IMR-90 (cell line): ENCODE results near the gene SHISA6. TPM values are rescaled to one million over a fixed set of nuclear protein-coding genes. Genes with fewer than 3 reads are reported as not detected.

Source experiments
- ATAC-seq: fragments of 200-7000 bp; cut with Tn5 transposase; 2 replicates; pipeline ENCODE4 v1.9.1; 2020; ENCODE audit warnings: low read depth, mild to moderate bottlenecking, moderate library complexity
- BruUV-seq: library from RNA; stranded (reverse); fragments of 400-500 nt; replicated peaks from 2 replicates; lab custom pipeline; 2021; lab: Mats Ljungman, UMichigan
- CTCF ChIA-PET: fragments of 300-600 bp; formaldehyde crosslinking; extraction: SDS; loops from one replicate; lab custom pipeline; 2021; ENCODE audit warnings: antibody characterized with exemption; lab: Yijun Ruan, JAX
- POLR2A ChIA-PET: fragments of 300-600 bp; sonication (Branson Sonifier 250); formaldehyde crosslinking; loops from one replicate; lab custom pipeline; 2022; ENCODE audit warnings: antibody characterized with exemption; ENCODE audit not compliant: unreplicated experiment; lab: Charles Lee
- DNase-seq: peaks from one replicate; pipeline ENCODE4 v3.0.0; 2013
- H2AFZ ChIP-seq: replicated peaks from 2 replicates; pipeline ENCODE3; 2013; ENCODE audit warnings: low read length, mild to moderate bottlenecking; ENCODE audit not compliant: poor library complexity
- H2AK5ac ChIP-seq: 2 replicates; pipeline ENCODE4 v1.6.1; 2013; ENCODE audit warnings: low read depth, low read length, inconsistent platforms
- H2AK9ac ChIP-seq: replicated peaks from 2 replicates; pipeline ENCODE3; 2013; ENCODE audit warnings: mild to moderate bottlenecking, low read depth, low read length, moderate library complexity; ENCODE audit not compliant: poor library complexity
- H2BK120ac ChIP-seq: 2 replicates; pipeline ENCODE4 v1.6.1; 2013; ENCODE audit warnings: low read depth, low read length, inconsistent platforms
- H2BK15ac ChIP-seq: 3 replicates; pipeline ENCODE4 v1.6.1; 2013; ENCODE audit warnings: low read depth, low read length, inconsistent platforms
- H2BK20ac ChIP-seq: 2 replicates; pipeline ENCODE4 v1.6.1; 2013; ENCODE audit warnings: low read depth, mild to moderate bottlenecking, inconsistent platforms, low read length, moderate library complexity
- H2BK5ac ChIP-seq: 2 replicates; pipeline ENCODE4 v1.6.1; 2013; ENCODE audit warnings: mild to moderate bottlenecking, low read depth, low read length, inconsistent platforms; ENCODE audit not compliant: poor library complexity, severe bottlenecking
- H3K14ac ChIP-seq: replicated peaks from 2 replicates; pipeline ENCODE4 v1.6.1; 2013; ENCODE audit warnings: low read depth, low read length, inconsistent platforms
- H3K18ac ChIP-seq: 2 replicates; pipeline ENCODE4 v1.6.1; 2013; ENCODE audit warnings: low read depth, low read length, control low read depth
- H3K23ac ChIP-seq: 2 replicates; pipeline ENCODE4 v1.6.1; 2013; ENCODE audit warnings: low read depth, low read length, inconsistent platforms
- H3K27ac ChIP-seq: 2 replicates; pipeline ENCODE4 v1.5.1; 2013; ENCODE audit warnings: mild to moderate bottlenecking, control low read depth, low read length; ENCODE audit not compliant: insufficient read depth
- H3K27me3 ChIP-seq: 2 replicates; pipeline ENCODE4 v1.6.1; 2013; ENCODE audit warnings: low read length; ENCODE audit not compliant: control insufficient read depth, insufficient read depth
- H3K36me3 ChIP-seq: 2 replicates; pipeline ENCODE4 v1.6.1; 2013; ENCODE audit warnings: low read length, mixed read lengths; ENCODE audit not compliant: control insufficient read depth, insufficient read depth
- H3K4ac ChIP-seq: 2 replicates; pipeline ENCODE4 v1.6.1; 2013; ENCODE audit warnings: low read depth, low read length, inconsistent platforms
- H3K4me1 ChIP-seq: 2 replicates; pipeline ENCODE4 v1.6.1; 2013; ENCODE audit warnings: low read length, mixed read lengths; ENCODE audit not compliant: control insufficient read depth, insufficient read depth
- H3K4me2 ChIP-seq: 2 replicates; pipeline ENCODE4 v1.6.1; 2013; ENCODE audit warnings: low read depth, mild to moderate bottlenecking, control low read depth, low read length, moderate library complexity
- H3K4me3 ChIP-seq: 2 replicates; pipeline ENCODE4 v1.5.1; 2013; ENCODE audit warnings: low read depth, mild to moderate bottlenecking, control low read depth, low read length, moderate library complexity; ENCODE audit not compliant: insufficient read depth
- H3K56ac ChIP-seq: 2 replicates; pipeline ENCODE4 v1.6.1; 2013; ENCODE audit warnings: low read length, inconsistent platforms; ENCODE audit not compliant: insufficient read depth; ENCODE audit errors: extremely low read depth
- H3K79me1 ChIP-seq, 2 experiments: 2 replicates each; pipeline ENCODE4 v1.6.1; 2013; ENCODE audit warnings: low read length in 2 of 2, inconsistent platforms in 1 of 2, low read depth in 1 of 2
- H3K9ac ChIP-seq: 2 replicates; pipeline ENCODE4 v1.6.1; 2013; ENCODE audit warnings: low read depth, low read length, control low read depth
- H3K9me1 ChIP-seq: 2 replicates; pipeline ENCODE4 v1.6.1; 2013; ENCODE audit warnings: low read length, inconsistent platforms; ENCODE audit not compliant: insufficient read depth
- H3K9me3 ChIP-seq: 2 replicates; pipeline ENCODE4 v1.6.1; 2013; ENCODE audit warnings: low read length; ENCODE audit not compliant: control insufficient read depth, insufficient read depth
- H4K20me1 ChIP-seq: 2 replicates; pipeline ENCODE4 v1.6.1; 2013; ENCODE audit warnings: low read length, inconsistent platforms; ENCODE audit not compliant: insufficient read depth
- H4K5ac ChIP-seq: 2 replicates; pipeline ENCODE4 v1.6.1; 2013; ENCODE audit warnings: mild to moderate bottlenecking, low read depth, low read length, control low read depth
- H4K8ac ChIP-seq, 2 experiments: 2 replicates each; pipeline ENCODE4 v1.6.1; 2013; ENCODE audit warnings: low read depth in 2 of 2, low read length in 2 of 2, control low read depth in 1 of 2, inconsistent platforms in 1 of 2
- H4K91ac ChIP-seq: 2 replicates; pipeline ENCODE4 v1.6.1; 2013; ENCODE audit warnings: low read depth, low read length, inconsistent platforms; ENCODE audit not compliant: insufficient read depth
- BHLHE40 ChIP-seq: fragments of 150-350 bp; IDR thresholded peaks from 2 replicates; pipeline ENCODE4 v1.6.1; 2016; ENCODE audit warnings: mild to moderate bottlenecking, low read depth, low read length
- CEBPB ChIP-seq: IDR thresholded peaks from 2 replicates; pipeline ENCODE4 v1.6.1; 2012; ENCODE audit warnings: low read depth, low read length, improper control_type of control experiment
- MAZ ChIP-seq: IDR thresholded peaks from 2 replicates; pipeline ENCODE4 v1.6.1; 2012; ENCODE audit warnings: low read depth, mild to moderate bottlenecking, low read length, improper control_type of control experiment, moderate library complexity, borderline replicate concordance
- MXI1 ChIP-seq: IDR thresholded peaks from 2 replicates; pipeline ENCODE4 v1.6.1; 2012; ENCODE audit warnings: low read depth, mild to moderate bottlenecking, low read length, moderate library complexity, borderline replicate concordance
- NFE2L2 ChIP-seq: fragments of 150-350 bp; IDR thresholded peaks from 2 replicates; pipeline ENCODE4 v1.6.1; 2016; ENCODE audit warnings: low read depth, mild to moderate bottlenecking, low read length
- RFX5 ChIP-seq: IDR thresholded peaks from 2 replicates; pipeline ENCODE4 v1.8.0; 2012; ENCODE audit warnings: low read depth, mild to moderate bottlenecking, low read length, moderate library complexity
- SMC3 ChIP-seq: fragments of 150-350 bp; IDR thresholded peaks from 2 replicates; pipeline ENCODE4 v1.6.1; 2016; ENCODE audit warnings: low read depth, mild to moderate bottlenecking, antibody characterized with exemption, low read length, moderate library complexity
- WGBS, 2 experiments: methylation state at CpG; one replicate each; pipeline versions ENCODE4 v1.1.5 to v1.1.7; 2013; ENCODE audit warnings: missing lambda C conversion rate in 2 of 2; ENCODE audit not compliant: insufficient read length in 1 of 2; ENCODE audit errors: extremely low coverage in 2 of 2; 5-methylcytosine and 5-hydroxymethylcytosine counted together
- dilution Hi-C: fragments of 300-500 bp; cut with HindIII; formaldehyde crosslinking; loops from one replicate; pipeline ENCODE4 v1.14.3; 2018; ENCODE audit warnings: low sequenced_read_pairs; ENCODE audit not compliant: unreplicated experiment
- in situ Hi-C: fragments of 300-500 bp; cut with MboI; formaldehyde crosslinking; loops from 3 replicates; pipeline ENCODE4 v1.14.3; 2019; ENCODE audit warnings: low sequenced_read_pairs, inconsistent platforms, mixed read lengths
- intact Hi-C: fragments of 100-400 bp; cut with micrococcal nuclease; formaldehyde crosslinking; loops from 2 replicates; pipeline ENCODE4 v1.10.0; 2022
- polyA plus RNA-seq, 3 experiments: library from polyadenylated mRNA; depleted of rRNA; stranded (reverse); fragments of >200 nt; gene quantifications; 2 replicates each; pipeline ENCODE4 v1.2.3, GENCODE V29; 2012; ENCODE audit warnings: low replicate concordance in 1 of 3
- total RNA-seq: library from RNA; depleted of rRNA; stranded (reverse); fragments of >200 nt; gene quantifications from 2 replicates; pipeline ENCODE4 v1.2.3, GENCODE V29; 2012
- TF ChIP-seq, protein P1 (sequence below): fragments of 150-350 bp; IDR thresholded peaks from 2 replicates; pipeline ENCODE4 v1.6.1; 2017; ENCODE audit warnings: mild to moderate bottlenecking, antibody characterized with exemption, low read length, low read depth
- TF ChIP-seq, protein P2 (sequence below): fragments of 150-350 bp; IDR thresholded peaks from 2 replicates; pipeline ENCODE4 v1.6.1; 2016; ENCODE audit warnings: low read depth, mild to moderate bottlenecking, low read length, moderate library complexity, borderline replicate concordance
- TF ChIP-seq, protein P3 (sequence below): conservative IDR thresholded peaks from 2 replicates; pipeline ENCODE4 v1.5.1; 2012; ENCODE audit warnings: mild to moderate bottlenecking, low read depth, low read length, improper control_type of control experiment

SHISA6 gene
- total and polyA plus RNA-seq, 2 of the 4 experiments (the other 2 are of a cell fraction): not detected

DNA sequence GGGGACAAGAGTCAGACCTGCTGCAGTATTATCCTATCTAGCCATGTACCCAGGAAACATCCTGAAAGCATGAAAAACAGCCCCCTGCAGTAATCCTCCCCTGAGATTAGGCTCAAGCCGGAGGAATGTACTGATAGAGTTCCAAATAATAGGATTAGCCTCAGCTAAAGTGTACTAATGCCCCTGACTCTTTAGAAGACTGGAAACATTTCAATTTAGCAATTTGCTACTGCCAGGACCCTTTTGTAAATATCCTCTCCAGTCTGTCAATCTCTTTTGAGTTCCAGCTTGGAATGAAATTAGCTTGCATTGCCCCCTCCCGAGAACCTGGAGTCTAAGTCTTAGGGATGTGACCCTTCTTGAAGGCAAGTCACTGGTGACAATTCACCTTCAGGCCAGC is 246.5 kb downstream of the SHISA6 start:
- Histone ChIP-seq H4K5ac (no peak overlapping the region), H2AK9ac (no peak overlapping the region), H3K9me3 (peaks cover 24% of the 10 kb centered on the region), H3K18ac (no peak overlapping the region), H3K4me1 (no peaks in the 10 kb centered on the region), H3K9ac (no peak overlapping the region), H2AK5ac (no peak overlapping the region), H2BK20ac (no peak overlapping the region), H4K8ac (no peak overlapping the region), H4K91ac (no peak overlapping the region), H2BK120ac (no peak overlapping the region), H2BK5ac (no peak overlapping the region), H3K23ac (no peak overlapping the region), H4K20me1 (no peaks in the 10 kb centered on the region), H3K79me1 (no peaks in the 10 kb centered on the region), H3K4ac (no peak overlapping the region), H2BK15ac (no peak overlapping the region), H2AFZ (no peak overlapping the region), H3K36me3 (no peaks in the 10 kb centered on the region), H3K14ac (no peak overlapping the region), H3K27ac (no peak overlapping the region), H3K4me2 (no peak overlapping the region), H3K4me3 (no peak overlapping the region), H3K27me3 (no peaks in the 10 kb centered on the region), H3K9me1 (no peaks in the 10 kb centered on the region), H3K56ac (no peak overlapping the region)
- CTCF ChIA-PET: no interaction called here
- no peak for DNase-seq
- POLR2A ChIA-PET: no interaction called here
- BruUV-seq: no TSS peak
- intact Hi-C loops (no loop called here), in situ Hi-C loops (no loop called here), dilution Hi-C loops (no loop called here)
- ATAC-seq: no peak
- WGBS, 2 experiments: 40% methylated on average over 1 of the region's 2 CpGs; no CpG with 5 or more reads in 1 of the 2 experiments
- TF ChIP-seq MAZ: no peak
- no peak for TF ChIP-seq CEBPB
- TF ChIP-seq, protein P1, sequence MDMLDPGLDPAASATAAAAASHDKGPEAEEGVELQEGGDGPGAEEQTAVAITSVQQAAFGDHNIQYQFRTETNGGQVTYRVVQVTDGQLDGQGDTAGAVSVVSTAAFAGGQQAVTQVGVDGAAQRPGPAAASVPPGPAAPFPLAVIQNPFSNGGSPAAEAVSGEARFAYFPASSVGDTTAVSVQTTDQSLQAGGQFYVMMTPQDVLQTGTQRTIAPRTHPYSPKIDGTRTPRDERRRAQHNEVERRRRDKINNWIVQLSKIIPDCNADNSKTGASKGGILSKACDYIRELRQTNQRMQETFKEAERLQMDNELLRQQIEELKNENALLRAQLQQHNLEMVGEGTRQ: no peak
- TF ChIP-seq, protein P2, sequence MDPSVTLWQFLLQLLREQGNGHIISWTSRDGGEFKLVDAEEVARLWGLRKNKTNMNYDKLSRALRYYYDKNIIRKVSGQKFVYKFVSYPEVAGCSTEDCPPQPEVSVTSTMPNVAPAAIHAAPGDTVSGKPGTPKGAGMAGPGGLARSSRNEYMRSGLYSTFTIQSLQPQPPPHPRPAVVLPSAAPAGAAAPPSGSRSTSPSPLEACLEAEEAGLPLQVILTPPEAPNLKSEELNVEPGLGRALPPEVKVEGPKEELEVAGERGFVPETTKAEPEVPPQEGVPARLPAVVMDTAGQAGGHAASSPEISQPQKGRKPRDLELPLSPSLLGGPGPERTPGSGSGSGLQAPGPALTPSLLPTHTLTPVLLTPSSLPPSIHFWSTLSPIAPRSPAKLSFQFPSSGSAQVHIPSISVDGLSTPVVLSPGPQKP: no peak
- no peak for TF ChIP-seq MXI1
- no peak for TF ChIP-seq RFX5
- TF ChIP-seq BHLHE40: no peak
- TF ChIP-seq NFE2L2: no peak
- no peak for TF ChIP-seq SMC3
- TF ChIP-seq, protein P3, sequence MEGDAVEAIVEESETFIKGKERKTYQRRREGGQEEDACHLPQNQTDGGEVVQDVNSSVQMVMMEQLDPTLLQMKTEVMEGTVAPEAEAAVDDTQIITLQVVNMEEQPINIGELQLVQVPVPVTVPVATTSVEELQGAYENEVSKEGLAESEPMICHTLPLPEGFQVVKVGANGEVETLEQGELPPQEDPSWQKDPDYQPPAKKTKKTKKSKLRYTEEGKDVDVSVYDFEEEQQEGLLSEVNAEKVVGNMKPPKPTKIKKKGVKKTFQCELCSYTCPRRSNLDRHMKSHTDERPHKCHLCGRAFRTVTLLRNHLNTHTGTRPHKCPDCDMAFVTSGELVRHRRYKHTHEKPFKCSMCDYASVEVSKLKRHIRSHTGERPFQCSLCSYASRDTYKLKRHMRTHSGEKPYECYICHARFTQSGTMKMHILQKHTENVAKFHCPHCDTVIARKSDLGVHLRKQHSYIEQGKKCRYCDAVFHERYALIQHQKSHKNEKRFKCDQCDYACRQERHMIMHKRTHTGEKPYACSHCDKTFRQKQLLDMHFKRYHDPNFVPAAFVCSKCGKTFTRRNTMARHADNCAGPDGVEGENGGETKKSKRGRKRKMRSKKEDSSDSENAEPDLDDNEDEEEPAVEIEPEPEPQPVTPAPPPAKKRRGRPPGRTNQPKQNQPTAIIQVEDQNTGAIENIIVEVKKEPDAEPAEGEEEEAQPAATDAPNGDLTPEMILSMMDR: no peak
